ENCODE data around the gene GCN1.

DNA sequence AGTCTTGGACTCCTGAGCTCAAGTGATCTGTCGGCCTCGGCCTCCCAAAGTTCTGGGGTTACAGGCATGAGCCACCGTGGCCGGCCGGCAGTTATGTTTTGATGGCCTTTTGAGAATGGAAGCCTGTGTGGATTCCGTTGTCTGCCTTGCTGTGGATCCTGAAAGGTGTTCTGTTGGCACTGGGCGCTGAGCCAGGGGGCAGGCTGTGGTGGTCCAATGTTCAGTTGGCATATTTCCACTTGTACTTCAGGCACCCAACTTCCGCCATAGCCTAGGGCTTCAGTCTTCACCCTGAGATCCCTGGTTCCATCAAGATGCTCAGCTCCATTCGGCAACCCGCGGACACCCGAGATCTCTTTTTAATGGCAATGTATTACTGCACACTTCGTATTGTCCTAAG is 12.7 kb upstream of the GCN1 start:
- TF ChIP-seq POLR2AphosphoS5 (IDR thresholded peaks at IDR 0.05; ENCODE audit: borderline replicate concordance, low read depth, low read length) (no peak), EZH2 (IDR thresholded peaks at IDR 0.05) (no peak), FOXP2 (optimal IDR thresholded peaks at IDR 0.05; ENCODE audit: control extremely low read depth, extremely low read length, insufficient read depth) (no peak)

Data from SK-N-MC (cell line).